Fibroblast of lung (primary cell): ENCODE results near the gene MLLT6.

Experiments used
- EZH2 ChIP-seq: IDR thresholded peaks from 2 replicates; pipeline ENCODE4 v1.5.1; 2012; ENCODE audit warnings: low read length, control low read depth, mild to moderate bottlenecking; ENCODE audit errors: missing control alignments
- TF ChIP-seq, protein P1 (sequence below), 2 donors: IDR thresholded peaks in 1 of 2; conservative IDR thresholded peaks in 1 of 2; 1 replicate in 1 of 2; 2 replicates in 1 of 2; pipeline ENCODE4 v1.5.1; 2011 to 2012; ENCODE audit warnings: low read length in 2 of 2, control low read depth in 1 of 2, inconsistent platforms in 1 of 2, low read depth in 1 of 2, mild to moderate bottlenecking in 1 of 2

- TF ChIP-seq, protein P1, sequence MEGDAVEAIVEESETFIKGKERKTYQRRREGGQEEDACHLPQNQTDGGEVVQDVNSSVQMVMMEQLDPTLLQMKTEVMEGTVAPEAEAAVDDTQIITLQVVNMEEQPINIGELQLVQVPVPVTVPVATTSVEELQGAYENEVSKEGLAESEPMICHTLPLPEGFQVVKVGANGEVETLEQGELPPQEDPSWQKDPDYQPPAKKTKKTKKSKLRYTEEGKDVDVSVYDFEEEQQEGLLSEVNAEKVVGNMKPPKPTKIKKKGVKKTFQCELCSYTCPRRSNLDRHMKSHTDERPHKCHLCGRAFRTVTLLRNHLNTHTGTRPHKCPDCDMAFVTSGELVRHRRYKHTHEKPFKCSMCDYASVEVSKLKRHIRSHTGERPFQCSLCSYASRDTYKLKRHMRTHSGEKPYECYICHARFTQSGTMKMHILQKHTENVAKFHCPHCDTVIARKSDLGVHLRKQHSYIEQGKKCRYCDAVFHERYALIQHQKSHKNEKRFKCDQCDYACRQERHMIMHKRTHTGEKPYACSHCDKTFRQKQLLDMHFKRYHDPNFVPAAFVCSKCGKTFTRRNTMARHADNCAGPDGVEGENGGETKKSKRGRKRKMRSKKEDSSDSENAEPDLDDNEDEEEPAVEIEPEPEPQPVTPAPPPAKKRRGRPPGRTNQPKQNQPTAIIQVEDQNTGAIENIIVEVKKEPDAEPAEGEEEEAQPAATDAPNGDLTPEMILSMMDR (conservative IDR thresholded peaks at IDR 0.05 in 1 of 2, IDR thresholded peaks at IDR 0.05 in 1 of 2; ENCODE audit: low read depth in 1 of 2, low read length in 2 of 2) = no peak
- no peak for TF ChIP-seq EZH2
Observed at GRCh38 chr17:38703742-38704605, 1.1 kb upstream of the MLLT6 start.
